T1000 (cell line): Measurements from ENCODE around the gene KRTAP19-4.
"Not testable (repeated sequence)": the region's sequence is repeated elsewhere in the genome, so short reads cannot be mapped to it uniquely, and the experiment has no call there.

Experiments
- DNase-seq: peaks from one replicate; lab custom pipeline; 2025; ENCODE audit warnings: mixed read lengths; lab: John Stamatoyannopoulos, UW

The KRTAP19-4 gene

GRCh38 chr21:30497065-30497464 lies at the start of gene KRTAP19-4:
KRTAP19-4 (minus strand) TSS chr21:30497165; CDS start chr21:30497110, 55 bp downstream.
- DNase-seq, result no peak

GRCh38 chr21:30541764-30542163 lies 44.8 kb upstream of the KRTAP19-4 start, which contains the start of gene KRTAP19-6:
KRTAP19-6 (minus strand) TSS chr21:30541864; CDS start chr21:30541833, 31 bp downstream.
- no peak for DNase-seq

- no peak for DNase-seq
Observed at GRCh38 chr21:30518876-30519275, 21.9 kb upstream of the KRTAP19-4 start.

- no peak for DNase-seq
Observed at GRCh38 chr21:30515681-30516080, 18.7 kb upstream of the KRTAP19-4 start.

GRCh38 chr21:30505621-30506205 lies 8.7 kb upstream of the KRTAP19-4 start:
- not testable (repeated sequence) for DNase-seq

- no peak for DNase-seq
Observed at GRCh38 chr21:30502041-30502440, 5.1 kb upstream of the KRTAP19-4 start, which contains the start of gene KRTAP19-5. KRTAP19-5 (minus strand) TSS chr21:30502141; CDS start chr21:30502090, 51 bp downstream.

- no peak for DNase-seq
Observed at GRCh38 chr21:30491963-30492428, 5.0 kb downstream of the KRTAP19-4 start, which contains the start of gene KRTAP19-3. KRTAP19-3 (minus strand) TSS chr21:30492013; CDS start chr21:30491957, 56 bp downstream.

GRCh38 chr21:30487336-30487735 lies 9.6 kb downstream of the KRTAP19-4 start, which contains the start of gene KRTAP19-2:
KRTAP19-2 (minus strand) TSS chr21:30487436; CDS start chr21:30487348, 88 bp downstream.
- DNase-seq, result no peak

- DNase-seq, result no peak
Observed at GRCh38 chr21:30486180-30486579, 10.8 kb downstream of the KRTAP19-4 start.

GRCh38 chr21:30482130-30482529 lies 14.8 kb downstream of the KRTAP19-4 start:
- DNase-seq, result no peak

- DNase-seq, result no peak
Observed at GRCh38 chr21:30480145-30480544, 16.8 kb downstream of the KRTAP19-4 start, which contains the start of gene KRTAP19-1. KRTAP19-1 (minus strand) TSS chr21:30480367; CDS start chr21:30480317, 50 bp downstream.

GRCh38 chr21:30479259-30479658 lies 17.7 kb downstream of the KRTAP19-4 start:
- DNase-seq, result no peak

- no peak for DNase-seq
Observed at GRCh38 chr21:30478004-30478403, 19.0 kb downstream of the KRTAP19-4 start.

GRCh38 chr21:30468900-30469714 lies 27.9 kb downstream of the KRTAP19-4 start:
- DNase-seq, result no peak

GRCh38 chr21:30463713-30464112 lies 33.3 kb downstream of the KRTAP19-4 start:
- DNase-seq, result no peak

GRCh38 chr21:30448514-30448913 lies 48.5 kb downstream of the KRTAP19-4 start:
- no peak for DNase-seq

GRCh38 chr21:30447056-30447455 lies 49.9 kb downstream of the KRTAP19-4 start:
- DNase-seq, result no peak
